HG02588 (cell line): Measurements from ENCODE around the gene WASF3.

ENCODE experiments used
- ATAC-seq: cut with Tn5 transposase; IDR thresholded peaks from one replicate; pipeline ENCODE4 v1.9.1; 2021; ENCODE audit warnings: mild to moderate bottlenecking, moderate library complexity; ENCODE audit not compliant: unreplicated experiment

Gene WASF3

GRCh38 chr13:26679411-26680122, 122.1 kb downstream of the WASF3 start:
- no peak for ATAC-seq

GRCh38 chr13:26680123-26680450, 122.6 kb downstream of the WASF3 start:
- no peak for ATAC-seq

GRCh38 chr13:26680572-26680971, 123.1 kb downstream of the WASF3 start:
- no peak for ATAC-seq

GRCh38 chr13:26681036-26681435, 123.6 kb downstream of the WASF3 start:
- no peak for ATAC-seq

GRCh38 chr13:26682606-26683005, 125.1 kb downstream of the WASF3 start:
- no peak for ATAC-seq

GRCh38 chr13:26685606-26686005, 128.1 kb downstream of the WASF3 start:
- no peak for ATAC-seq

- ATAC-seq, result no peak
These were observed 128.8 kb downstream of the WASF3 start for GRCh38 chr13:26686285-26686684.

- no peak for ATAC-seq
These were observed 130.8 kb downstream of the WASF3 start for GRCh38 chr13:26688286-26688685.

- ATAC-seq, result no peak
These were observed 131.5 kb downstream of the WASF3 start for GRCh38 chr13:26688980-26689379.

GRCh38 chr13:26693749-26694463, 136.4 kb downstream of the WASF3 start:
- ATAC-seq, result no peak

GRCh38 chr13:26694609-26695359, 137.3 kb downstream of the WASF3 start:
- ATAC-seq, result no peak

GRCh38 chr13:26695360-26695705, 137.8 kb downstream of the WASF3 start:
- ATAC-seq, result no peak

- ATAC-seq, result no peak
These were observed 138.4 kb downstream of the WASF3 start for GRCh38 chr13:26695891-26696311.

- ATAC-seq, result no peak
These were observed 139.8 kb downstream of the WASF3 start for GRCh38 chr13:26697069-26697955.

GRCh38 chr13:26698392-26699196, 141.1 kb downstream of the WASF3 start:
- ATAC-seq, result peak; percentile 81

GRCh38 chr13:26699197-26699490, 141.7 kb downstream of the WASF3 start:
- no peak for ATAC-seq

- ATAC-seq, result no peak
These were observed 148.1 kb downstream of the WASF3 start for GRCh38 chr13:26705536-26705935.

- no peak for ATAC-seq
These were observed 148.9 kb downstream of the WASF3 start for GRCh38 chr13:26706381-26706780.

- no peak for ATAC-seq
These were observed 149.9 kb downstream of the WASF3 start for GRCh38 chr13:26707122-26708006.

- no peak for ATAC-seq
These were observed 150.5 kb downstream of the WASF3 start for GRCh38 chr13:26708007-26708297.
